ENCODE results near the gene MATN4.

Gene MATN4

DNA sequence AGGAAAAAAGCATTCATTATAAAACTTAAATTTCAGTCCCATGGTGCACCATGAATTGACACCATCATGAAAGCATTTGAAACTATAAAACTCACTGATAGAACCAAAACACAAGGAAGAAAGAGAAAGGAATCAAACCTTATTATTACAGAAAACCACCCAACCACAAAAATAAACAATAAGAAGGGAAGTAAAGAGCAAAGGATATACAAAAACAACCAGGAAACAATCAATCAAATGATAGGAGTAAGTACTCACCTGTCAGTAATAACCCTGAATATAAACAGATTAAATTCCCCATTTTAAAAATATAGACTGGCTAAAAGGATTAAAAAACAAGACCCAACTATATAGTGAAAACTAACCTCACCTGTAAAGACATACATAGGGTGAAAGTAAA, 59.5 kb downstream of the MATN4 start:
- DNase-seq (ENCODE audit: low read depth in 2 of 2): no peak

DNA sequence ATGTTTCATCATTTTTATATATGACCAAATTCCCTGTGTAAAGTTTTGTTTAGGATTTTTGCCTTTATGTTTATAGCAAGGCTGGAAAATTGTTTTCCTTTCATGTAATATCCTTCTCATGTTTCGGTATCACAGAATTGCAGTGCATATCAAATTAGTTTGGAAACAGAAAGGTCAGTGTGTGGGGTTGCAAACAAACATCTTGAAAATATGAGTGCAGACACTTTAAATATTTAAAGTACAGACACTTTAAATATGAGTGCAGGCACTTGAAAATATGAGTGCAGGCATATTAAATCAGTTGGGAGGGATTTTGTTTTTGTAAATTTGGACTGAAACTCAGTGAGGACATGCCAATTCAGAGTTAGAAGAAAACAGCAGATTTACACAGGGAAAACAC, 60.2 kb downstream of the MATN4 start:
- DNase-seq (ENCODE audit: low read depth in 2 of 2): no peak

DNA sequence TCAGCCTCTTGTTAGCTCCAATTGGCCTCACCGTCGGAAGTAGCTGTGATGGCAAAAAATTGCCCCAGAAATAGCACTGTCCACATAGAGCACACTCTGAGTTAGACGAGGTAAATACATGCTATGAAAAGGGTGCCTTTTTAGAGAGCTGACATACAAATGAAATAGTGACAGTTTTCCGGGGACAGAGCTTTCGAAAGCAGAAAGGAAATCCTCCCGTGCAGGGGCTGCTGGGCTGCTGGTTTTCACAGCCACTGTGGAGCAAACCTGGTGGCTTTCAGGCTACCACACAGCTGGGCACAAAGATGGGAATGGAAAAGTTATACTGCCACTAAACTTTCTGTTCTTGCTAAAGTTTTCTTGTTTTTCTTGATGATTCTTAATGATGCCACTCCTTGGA, 62.0 kb downstream of the MATN4 start:
- DNase-seq (ENCODE audit: low read depth in 2 of 2): no peak
